ENCODE data around the gene C4BPA.

C4BPA gene

DNA sequence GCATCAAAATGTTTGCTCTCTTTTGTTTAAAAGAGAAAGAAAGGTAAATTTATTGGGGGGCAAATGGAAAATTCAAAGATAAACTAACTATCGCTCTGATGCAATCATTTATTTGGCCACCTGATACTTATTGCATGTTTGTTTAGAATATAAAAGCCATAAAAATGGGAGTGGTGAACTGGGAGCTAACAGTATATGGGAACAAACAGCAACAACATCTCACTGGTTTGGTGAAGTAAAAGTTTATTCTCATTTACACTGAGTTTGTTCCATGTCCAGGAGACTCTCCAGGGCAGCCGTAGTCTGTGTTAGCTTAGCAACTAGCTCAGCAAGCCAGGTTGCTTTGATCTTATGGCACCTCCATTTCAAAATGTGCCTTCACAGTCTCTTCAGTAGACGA lies 20.4 kb downstream of the C4BPA start:
- DNase-seq (ENCODE audit: low spot score), result no peak

DNA sequence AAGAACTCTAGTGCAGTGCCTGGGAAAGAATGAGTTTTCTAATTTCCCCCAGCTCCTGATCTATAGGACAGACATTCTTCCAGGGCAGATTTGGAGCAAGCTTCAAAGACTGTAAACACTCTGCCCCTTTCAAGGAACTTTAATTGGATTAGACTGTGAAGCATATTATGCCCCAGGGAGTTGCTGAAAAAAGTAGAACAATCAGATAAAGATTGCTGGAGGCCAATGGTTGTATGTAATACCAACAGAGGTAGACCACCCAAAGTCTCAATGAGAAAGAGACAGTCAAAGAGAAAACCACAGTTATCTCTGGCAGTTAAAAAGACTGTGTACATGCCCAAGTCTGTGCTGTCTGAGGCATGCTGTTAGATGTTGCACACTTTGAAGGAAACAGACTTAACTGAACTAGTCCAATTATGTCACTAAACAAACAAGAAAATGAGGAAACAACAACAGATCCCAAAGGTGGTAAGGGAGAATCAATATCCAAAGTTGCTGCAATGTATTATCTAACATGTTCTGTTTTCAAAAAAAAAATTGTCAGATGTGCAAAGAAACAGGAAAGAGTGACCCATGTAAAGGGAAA lies 24.4 kb downstream of the C4BPA start:
- no peak for DNase-seq (ENCODE audit: low spot score)

DNA sequence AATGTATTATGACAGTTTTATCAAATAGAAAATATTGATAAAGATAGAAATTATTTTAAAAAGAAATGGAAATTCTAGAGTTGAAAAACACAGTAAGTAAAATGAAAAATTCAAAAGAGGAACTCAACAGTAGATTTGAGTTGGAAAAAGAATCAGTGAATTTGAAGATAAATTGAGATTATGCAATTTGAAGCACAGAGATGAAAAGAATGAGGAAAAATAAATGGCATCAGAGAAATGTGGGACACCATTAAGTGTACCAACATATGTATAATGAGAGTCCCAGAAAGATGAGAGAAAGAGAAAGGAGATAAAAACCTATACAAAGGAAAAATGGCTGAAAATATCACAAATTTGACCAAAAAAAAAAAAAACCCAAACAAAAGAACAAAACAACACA lies 25.0 kb downstream of the C4BPA start:
- no peak for DNase-seq (ENCODE audit: low spot score)

DNA sequence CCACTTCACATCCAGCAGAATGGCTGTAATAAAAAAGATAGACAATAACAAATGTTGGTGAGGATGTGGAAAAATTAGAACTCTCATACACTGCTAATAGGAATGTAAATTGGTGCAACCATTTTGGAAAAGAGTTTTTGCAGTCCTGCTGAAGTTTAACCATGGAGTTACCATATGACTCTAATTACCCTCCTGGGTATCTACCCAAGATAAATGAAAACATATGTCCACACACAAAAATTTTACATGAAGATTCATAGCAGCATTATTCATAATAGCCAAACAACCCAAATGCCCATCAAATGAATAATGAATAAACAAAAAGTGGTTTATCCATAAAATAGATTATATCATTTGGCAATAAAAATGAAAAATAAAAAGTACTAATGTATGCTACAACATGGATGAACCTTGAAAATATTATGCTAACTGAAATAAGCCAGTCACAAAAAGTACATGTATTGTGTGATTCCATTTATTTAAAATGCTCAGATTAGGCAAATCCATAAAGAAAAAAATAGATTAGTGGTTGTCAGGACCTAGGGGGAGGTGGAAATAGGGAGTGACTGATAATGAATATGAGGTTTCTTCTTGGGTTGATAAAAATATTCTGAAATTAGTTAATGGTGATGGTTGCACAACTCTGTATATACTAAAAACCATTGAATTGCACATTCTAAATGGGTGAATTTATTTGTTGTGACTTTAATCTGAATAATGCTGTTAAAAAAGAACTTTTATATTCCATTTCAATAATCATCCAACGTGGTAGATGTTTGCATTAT lies 26.4 kb downstream of the C4BPA start:
- DNase-seq (ENCODE audit: low spot score), result no peak

DNA sequence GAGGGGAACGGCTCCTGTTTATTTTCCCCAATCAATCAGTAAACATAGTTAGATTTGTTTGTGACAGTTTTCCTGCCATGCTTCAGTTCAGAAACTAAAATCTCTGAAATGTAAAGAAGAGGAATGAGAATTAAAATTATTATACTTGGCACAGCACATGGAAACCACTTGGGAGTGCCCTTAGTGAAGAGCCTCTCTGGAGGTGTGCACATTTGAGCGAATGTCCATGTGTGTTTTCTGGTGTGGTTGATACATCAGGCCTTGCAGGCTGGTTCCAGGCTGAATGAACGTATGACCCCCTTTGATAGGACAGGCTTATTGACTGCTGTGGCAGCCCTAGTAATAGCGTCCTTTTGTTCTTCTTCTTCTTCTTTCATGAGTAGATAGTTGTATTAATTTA lies 27.1 kb downstream of the C4BPA start:
- DNase-seq (ENCODE audit: low spot score), result no peak

DNA sequence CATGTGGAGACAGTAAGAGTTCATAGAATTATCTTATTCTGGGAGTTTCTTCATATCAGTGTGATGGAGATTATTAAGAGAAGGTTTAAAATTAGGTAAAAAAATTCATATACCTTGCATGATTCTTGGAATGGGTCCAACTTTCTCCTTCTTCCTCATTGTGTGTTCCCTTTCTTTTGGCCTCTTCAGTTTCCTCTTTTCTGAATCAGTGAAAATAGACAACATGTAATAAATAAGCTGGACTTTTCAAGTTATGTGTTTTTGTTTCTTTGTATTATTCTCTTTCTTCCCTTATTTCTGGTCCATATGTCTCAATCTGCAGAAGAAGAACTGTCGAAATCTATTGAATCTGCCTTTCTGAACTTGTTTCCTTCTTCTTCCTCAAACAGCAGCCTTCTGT lies 30.5 kb downstream of the C4BPA start:
- DNase-seq (ENCODE audit: low spot score), result no peak

DNA sequence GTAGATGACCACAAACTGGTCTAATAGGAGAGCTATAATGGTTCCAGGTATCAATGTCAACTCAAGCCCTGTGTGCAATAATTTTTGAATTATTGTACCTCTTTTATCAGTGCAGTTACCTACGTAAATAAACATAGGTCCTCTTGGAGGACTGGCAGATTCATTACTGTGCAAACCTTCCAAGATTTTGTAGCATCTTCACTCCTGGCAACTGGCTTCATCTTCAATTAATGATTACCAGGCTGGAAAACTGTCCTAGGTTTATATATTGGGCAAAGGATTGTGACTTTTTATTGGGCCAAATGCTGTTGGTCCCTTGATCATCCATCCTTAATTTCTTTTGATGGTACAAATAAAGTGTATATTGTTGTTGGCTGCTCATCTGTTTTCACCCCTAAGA lies 35.6 kb downstream of the C4BPA start:
- no peak for DNase-seq (ENCODE audit: low spot score)

DNA sequence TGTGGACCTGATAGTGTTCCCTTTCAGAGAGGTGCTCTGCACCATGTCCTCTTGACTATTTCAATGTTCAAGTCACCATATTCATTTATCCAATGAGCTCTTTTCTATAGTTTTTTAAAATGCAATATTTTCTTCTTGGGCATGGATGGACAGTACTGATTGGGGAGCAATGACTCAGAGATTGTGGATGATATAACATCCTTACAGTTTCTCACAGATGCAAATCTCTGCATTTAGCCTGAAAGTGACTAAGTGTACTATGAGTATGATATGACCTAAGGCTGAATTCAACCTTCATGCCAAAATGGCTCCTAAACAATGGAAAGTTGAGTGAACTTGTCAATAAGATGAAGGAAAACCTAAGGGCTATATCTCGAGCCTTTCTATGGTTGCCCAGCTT lies 36.5 kb downstream of the C4BPA start:
- no peak for DNase-seq (ENCODE audit: low spot score)

DNA sequence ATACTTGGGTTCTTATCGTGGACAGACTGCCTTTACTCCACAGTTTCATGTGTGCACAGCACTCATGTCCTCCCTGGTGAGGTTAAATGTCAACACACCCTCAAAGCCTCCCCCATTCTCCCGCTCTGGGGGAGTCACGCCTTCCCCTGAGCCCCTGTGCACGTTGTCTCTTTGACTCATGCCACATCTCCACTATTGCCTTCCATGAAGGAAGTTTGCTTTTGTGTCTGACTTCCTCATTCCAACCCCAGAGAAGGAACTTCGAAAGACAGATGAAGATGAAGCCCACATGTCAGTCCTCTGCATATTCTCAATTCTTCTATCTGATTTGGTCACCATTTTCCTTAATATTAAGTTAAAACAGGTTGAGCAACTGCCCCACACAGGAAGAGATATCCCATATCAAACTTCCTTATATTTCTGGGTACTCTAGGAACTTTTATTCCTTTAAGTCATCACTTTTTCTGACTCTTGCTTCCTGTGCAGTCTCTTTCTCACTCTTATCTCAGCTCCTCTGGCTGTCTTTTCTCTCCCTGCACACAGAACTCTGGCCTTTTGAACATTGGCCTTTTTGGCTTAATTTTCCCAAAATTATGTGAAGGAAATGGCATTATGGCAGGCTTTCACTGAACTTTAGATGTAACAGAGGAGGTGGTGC lies 41.5 kb downstream of the C4BPA start:
- DNase-seq (ENCODE audit: low spot score), result no peak

DNA sequence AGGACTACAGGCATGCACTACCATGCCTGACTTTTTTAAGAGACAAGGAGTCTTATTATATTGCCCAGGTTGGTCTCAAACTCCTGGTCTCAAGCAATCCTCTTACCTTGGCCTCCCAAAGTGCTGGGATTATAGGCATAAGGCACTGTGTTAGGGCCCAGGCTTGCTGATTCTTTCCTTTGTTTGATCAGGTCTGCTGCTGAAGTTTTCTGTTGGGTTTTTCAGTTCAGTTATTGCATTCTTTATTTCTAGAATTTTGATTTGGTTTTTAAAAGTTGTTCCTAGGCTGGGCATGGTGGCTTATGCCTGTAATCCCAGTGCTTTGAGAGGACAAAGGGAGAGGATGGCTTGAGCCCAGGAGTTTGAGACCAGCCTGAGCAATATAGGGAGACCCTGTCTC lies 47.9 kb downstream of the C4BPA start:
- DNase-seq (ENCODE audit: low spot score), result no peak

DNA sequence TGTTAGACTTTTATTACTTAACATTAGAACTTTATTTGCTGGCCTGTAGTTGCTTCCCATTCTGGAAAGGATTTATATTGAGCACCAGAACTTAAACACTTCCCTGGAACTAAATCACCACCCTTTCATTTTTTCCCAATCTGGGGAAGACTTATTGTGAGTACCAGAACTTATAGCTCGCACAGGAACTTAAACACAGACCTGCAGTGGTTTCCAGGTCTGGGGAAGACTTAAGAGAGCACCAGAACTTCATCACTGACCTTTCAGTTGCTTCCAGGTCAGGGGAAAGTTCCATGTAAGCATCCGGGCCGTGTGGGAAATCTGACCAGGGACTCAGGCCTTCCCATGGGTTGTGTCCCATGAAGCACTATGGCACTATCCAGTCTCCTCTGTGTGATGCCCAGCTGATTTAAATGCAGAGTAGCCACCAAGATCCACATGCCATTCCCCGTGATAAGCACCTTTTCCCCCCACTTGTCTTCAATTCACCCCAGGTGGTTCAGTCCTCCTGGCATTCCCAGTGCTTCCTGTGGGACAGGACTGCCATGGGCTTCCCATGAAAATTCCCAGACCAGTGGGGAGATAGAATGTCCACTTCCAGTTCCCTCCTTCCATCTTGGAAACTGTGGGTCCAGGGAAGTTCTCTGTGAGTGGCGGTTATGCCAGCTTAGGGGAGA lies 48.9 kb downstream of the C4BPA start:
- DNase-seq (ENCODE audit: low spot score), result no peak

DNA sequence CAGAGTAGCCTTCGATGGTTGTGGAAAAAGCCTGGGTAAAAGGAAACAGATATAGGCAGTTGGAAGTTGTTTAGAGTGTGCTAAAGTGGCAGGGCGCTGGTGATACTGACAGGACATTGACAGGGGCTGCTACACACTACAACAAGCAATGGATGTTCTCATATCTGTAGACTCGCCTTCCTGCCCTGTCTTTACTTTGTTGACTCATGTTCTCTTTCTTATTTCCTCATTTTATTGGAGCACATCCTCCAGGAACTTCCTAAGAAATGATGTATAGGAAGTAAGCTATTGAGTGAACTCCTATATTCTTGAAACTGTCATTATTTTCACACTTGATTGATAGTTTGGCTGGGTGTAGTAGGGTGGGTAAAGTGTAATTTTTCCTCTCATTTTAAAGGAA lies 51.0 kb downstream of the C4BPA start:
- no peak for DNase-seq (ENCODE audit: low spot score)

DNA sequence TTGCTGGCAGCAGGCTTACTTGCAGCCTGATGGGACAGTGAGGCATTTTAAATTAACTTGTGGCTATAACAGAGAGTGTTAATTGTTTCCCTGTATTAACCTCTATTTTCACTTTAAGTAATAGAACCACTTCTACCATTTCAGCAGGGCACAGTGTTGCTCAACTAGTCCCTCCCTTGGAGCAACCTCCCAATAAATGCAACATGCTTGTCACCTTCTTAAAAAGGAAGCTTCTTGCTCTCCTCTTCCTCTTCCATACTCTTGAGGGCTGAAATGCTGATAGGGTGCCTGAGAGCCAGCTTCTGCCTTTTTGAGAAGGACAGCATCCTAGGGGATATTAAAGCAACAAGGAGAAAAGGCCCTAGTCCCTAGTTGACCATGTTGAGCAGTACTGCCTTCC lies 52.1 kb downstream of the C4BPA start:
- no peak for DNase-seq (ENCODE audit: low spot score)

DNA sequence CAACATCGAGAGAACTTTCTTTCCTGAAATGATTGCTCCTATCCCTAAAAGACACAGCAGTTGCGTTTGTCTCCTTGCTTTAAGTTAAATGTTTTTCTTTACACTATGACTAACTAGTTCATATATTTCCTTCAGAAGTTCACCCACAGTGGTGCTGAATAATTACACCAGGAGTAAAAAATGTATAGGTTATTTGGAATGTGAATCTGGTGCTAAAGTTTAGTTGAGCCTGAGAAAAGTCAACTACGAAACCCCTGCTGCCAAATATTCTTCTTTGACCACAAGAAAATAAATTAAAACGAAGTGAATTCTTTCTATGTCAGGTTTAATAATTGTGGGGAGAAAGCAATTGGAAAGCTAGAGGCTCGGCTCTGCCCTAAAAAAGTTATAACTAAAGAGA lies 52.8 kb downstream of the C4BPA start:
- DNase-seq (ENCODE audit: low spot score), result no peak

DNA sequence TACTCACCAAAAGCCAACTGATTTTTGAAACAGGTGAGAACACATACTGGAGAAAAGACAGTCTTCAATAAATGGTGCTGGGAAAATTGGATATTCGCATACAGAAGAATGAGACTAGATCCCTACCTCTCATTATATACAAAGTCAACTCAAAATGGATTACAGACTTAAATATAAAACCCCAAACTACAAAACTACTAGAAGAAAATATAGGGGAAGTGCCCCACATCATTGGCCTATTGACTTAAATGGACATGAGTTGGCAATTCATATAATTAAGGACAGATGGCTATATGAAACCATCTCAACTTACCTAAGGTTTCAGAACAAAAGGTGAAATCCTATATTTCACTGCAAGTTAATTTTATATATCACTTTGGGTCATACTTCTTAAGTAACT lies 60.1 kb downstream of the C4BPA start:
- no peak for DNase-seq (ENCODE audit: low spot score)

DNA sequence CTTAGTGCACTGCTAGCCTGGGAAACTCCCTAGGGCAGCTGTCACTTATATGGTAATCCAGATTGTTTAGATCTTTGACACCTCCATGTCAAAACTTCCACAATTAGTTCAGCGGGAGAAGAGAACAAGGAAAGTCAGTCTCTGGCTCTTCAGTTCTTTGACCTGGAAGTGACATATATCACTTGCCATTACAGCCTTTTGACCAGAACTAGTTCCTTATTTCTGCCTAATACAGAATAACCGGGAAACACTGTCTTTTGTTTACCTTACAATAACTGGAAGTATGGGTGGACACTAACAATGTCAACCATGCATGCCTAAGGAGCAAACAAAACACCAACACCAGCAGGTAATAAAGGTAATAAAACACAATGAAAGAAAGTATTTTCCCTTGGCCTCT lies 68.3 kb downstream of the C4BPA start:
- DNase-seq (ENCODE audit: low spot score), result no peak

DNA sequence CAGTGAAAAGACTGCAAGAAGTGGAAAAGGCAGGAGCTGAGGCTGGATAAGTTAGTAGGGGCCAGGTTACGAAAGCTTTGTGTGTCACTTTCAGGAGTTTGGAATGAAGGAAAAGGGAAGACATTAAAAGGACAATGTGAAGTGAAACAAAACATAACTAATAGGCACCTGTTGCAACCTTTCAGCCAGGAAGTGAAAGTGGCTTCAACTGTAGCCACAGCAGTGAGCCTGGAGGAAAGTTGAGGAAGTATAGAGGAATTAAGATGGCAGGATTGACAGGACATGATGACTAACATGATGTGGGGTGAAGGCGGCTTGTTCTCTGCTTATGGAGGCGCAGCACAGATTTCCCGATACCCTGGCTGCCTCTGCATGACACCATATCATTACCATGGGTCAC lies 68.9 kb downstream of the C4BPA start:
- DNase-seq (ENCODE audit: low spot score), result no peak

DNA sequence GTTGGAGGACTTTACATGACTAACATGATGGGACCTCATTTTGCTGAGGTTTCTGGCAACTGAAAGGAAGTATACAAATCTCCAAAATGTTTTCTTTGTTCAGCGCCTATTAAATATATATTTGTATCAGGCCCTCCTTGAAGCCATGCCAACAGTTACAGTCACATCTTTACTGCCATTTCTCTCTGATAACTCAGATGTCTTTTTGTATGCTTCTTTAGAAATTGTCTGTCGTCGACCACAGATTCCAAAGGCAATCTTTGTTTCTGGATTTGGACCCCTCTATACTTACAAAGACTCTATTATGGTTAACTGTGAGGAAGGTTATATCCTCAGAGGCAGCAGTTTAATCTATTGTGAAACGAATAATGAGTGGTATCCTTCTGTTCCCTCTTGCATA lies 69.4 kb downstream of the C4BPA start:
- no peak for DNase-seq (ENCODE audit: low spot score)

DNA sequence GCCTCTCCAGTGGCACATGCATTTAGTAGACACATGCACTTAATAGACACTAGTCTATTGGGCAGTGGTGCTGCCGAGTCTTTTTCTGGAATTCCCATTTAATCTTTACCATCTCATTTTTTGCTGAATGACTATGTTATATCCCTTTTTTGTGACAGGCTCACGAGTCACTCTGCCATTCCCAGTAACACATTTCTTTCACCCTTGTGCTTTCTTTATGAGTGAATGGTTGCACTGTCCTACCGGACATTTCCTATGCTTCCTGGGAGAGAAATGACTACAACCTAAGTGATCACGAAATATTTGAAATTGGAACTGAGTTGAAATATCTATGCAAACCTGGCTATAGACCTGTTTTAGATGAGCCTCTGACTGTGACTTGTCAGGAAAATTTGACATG lies 70.9 kb downstream of the C4BPA start:
- DNase-seq (ENCODE audit: low spot score), result no peak

DNA sequence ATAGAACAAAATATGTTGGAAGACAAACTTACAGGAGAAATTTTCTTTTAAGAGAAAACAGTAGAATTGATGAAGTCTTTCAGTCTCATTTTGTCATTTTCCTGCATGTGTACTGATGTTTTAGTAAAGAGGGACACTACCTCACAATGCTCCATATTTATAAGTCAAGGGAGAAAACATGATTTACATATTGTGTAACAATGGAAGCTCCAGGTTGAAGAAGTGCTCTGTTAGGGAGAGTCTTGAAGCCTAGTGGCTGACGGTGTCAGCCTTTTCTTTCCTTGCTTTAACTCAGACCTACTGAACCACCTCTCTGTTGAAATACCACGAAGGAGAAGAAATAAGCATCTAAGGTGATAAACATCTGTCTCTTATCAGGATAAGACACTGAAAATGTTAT lies 75.0 kb downstream of the C4BPA start:
- no peak for DNase-seq (ENCODE audit: low spot score)

DNA sequence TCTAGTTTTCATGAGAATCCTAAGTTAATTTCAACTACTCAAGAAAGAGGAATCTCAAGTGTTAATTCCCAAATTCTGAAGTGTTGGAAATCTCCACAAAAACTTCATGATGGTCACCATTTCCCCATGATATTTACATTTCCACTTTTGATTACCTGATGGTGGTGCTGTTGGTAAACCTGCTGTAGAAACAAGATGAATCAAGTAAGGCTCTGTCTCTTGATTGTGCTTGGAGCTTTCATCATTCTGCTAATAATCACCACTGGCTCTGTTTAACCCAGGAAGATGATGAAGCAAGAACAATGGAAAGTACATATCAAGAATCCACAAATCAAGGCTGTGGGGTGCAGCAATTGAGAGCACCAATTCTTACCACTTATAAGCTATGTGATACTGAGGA lies 77.8 kb downstream of the C4BPA start:
- no peak for DNase-seq (ENCODE audit: low spot score)

DNA sequence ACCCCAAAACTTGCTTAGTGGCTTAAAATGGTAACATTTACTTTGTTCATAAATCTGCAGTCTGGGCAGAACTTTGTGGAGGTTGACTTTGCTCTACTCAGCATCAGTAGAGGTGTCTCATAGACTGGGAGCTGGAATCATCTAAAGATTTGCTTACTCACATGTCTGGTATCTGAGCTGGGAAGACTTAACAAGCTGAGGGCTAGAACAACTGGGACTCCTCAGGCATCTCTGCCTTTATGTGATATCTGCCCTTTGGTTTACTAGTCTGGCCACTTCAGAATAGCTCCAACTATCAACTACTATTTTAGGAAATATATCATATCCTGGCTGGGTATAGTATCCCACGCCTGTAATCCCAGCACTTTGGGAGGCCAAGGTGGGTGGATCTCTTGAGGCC lies 82.5 kb downstream of the C4BPA start:
- no peak for DNase-seq (ENCODE audit: low spot score)

DNA sequence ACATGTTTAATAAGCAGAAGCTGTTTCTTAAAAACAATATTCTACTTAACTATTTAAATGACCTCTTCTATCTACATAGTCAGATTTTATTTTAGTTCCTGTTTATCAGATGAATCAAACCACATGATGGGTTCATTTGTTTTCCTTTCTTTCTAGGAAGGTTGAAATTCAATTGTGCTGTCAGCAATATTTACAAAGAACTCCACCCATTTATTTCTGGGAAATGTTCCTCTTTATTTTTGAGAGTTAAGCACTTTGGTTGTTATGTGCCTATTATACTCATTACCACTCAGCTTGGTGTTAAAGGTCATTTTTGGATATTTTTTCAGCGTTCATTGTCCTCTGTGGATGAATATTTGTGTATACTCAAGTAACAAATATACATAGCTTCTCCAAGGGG lies 84.9 kb downstream of the C4BPA start:
- no peak for DNase-seq (ENCODE audit: low spot score)
